AG09319 (cell line): ENCODE measurements around the gene LRRK1.

Source experiments
- DNase-seq: peaks from one replicate; pipeline ENCODE4 v3.0.0-alpha.2; 2010; ENCODE audit warnings: low read depth; ENCODE audit errors: extremely low read depth
- TF ChIP-seq, protein P1 (sequence below): IDR thresholded peaks from 2 replicates; pipeline ENCODE4 v1.5.1; 2011; ENCODE audit warnings: low read depth, mild to moderate bottlenecking, inconsistent platforms, low read length, moderate library complexity

Gene LRRK1

DNA sequence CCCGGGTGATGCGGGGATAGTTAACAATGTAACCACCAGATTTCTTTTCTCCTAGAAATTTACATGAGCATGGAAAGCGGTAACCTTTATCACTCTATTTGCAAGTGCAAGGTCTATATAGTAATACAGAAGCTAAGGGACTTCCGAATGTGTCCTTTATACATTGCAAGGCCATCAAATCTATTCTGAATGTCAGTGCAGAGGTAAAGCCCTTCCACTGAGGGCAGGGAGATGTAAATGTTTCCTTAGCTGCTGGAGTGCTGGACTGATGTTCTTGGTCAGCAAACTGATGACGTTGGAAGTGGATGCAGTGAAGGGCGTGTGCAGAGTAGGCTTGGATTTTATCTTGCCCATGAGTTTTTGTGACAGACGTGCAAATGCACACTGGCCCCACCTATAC lies 33.3 kb upstream of the LRRK1 start:
- TF ChIP-seq, protein P1, sequence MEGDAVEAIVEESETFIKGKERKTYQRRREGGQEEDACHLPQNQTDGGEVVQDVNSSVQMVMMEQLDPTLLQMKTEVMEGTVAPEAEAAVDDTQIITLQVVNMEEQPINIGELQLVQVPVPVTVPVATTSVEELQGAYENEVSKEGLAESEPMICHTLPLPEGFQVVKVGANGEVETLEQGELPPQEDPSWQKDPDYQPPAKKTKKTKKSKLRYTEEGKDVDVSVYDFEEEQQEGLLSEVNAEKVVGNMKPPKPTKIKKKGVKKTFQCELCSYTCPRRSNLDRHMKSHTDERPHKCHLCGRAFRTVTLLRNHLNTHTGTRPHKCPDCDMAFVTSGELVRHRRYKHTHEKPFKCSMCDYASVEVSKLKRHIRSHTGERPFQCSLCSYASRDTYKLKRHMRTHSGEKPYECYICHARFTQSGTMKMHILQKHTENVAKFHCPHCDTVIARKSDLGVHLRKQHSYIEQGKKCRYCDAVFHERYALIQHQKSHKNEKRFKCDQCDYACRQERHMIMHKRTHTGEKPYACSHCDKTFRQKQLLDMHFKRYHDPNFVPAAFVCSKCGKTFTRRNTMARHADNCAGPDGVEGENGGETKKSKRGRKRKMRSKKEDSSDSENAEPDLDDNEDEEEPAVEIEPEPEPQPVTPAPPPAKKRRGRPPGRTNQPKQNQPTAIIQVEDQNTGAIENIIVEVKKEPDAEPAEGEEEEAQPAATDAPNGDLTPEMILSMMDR, result no peak
- no peak for DNase-seq

DNA sequence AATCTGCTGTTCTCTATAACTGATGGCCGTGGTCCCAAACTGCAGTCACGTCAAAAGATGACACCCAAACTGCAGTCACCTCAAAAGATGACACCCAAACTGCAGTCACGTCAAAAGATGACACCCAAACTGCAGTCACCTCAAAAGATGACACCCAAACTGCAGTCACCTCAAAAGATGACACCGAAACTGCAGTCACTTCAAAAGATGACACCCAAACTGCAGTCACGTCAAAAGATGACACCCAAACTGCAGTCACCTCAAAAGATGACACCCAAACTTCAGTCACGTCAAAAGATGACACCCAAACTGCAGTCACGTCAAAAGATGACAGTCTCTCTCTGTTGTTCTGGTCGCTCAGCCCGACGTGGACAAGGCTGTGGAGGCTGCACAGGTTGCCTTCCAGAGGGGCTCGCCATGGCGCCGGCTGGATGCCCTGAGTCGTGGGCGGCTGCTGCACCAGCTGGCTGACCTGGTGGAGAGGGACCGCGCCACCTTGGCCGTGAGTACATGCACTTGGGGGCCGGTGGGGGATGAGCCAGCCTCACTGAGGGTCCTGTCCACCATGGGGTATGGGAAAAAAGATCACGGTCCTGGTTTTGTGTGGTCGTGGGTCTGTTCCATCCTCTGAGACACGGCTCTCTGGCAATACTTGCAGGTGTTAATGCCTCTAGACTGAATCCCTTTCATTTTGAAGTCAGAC lies 31.8 kb upstream of the LRRK1 start:
- TF ChIP-seq, protein P1, result no peak
- DNase-seq, result no peak

DNA sequence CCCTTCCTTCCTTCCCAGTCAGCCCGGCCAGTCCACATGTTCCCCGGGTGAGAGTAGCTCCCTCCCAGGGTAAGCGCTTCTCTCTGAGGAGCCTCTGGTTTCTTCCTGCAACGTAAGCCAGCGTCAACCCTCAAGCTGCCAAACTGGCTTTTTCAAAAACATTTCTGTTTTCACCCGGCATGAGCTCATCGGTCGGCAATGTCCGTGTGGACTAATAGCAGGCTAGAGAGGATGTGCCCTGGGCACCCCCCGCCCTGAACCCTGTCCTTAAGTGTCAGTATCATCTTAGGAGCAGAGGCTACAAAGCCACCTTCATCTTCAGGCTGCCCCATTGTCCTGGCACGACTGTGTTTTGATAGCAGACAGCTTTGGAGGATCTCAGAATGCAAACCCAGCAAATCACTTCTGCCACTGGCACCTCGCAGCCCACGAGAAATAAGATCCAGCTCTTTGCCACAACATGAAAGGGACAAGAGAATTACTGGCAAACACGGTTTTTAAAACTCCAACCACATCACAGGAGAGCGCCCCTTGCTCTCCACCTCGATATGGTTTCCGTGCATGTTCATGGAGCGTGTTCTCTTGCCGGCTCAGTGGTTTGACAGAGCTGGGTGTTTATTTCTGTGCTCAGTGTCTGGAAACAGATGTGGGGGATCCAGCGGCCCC lies 29.6 kb upstream of the LRRK1 start:
- DNase-seq, result peak; percentile 60
- TF ChIP-seq, protein P1, result no peak

DNA sequence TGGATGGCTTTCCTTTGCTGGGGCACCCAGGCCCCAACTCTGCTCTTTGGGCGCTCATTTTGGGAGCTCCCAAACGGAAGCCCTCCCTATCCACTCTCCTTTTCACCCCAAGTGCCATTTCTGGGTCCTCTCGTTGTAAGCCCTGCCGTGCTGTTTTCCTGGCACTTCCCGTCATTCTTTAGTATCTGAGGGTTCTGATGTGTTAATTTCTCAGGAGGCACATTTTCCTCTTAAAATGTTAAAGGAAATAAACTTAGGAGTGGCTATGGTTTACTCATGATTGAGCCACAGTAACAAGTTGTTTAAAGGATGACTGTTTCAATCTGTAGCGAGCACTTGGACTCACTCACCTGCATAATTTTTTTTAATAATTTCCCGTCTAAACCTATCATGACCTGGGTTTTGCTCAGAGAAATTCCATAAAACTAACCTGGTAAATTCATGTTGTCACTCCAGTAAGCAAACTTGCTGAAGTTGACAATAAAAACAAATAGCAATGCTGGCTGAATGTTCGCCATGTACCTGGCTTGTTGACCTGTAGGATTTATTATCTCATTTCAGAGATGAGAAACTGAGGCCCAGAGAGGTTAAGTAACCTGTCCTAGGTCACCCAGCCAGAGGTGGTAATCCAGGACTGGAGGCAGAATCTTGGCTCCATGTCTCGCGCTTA lies 29.0 kb upstream of the LRRK1 start:
- no peak for DNase-seq

DNA sequence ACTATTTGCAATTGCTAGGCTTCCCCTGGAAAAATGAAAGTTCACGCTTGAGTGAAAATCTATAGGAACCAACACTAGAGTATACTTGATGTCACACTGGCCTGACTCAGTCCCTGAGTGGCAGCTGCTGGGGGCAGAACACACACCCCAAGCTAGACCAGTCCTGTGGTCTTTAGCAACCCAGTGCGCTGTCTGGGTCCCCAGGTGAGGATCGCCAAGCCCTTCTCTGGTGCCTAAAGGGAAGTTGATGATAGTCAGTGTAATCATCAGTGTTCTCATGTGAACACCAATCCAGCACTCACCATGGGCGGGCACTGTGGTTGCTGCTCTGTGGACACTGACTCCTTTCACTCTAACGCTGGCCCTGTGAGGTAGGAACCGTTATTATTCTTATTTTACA lies 28.3 kb upstream of the LRRK1 start:
- DNase-seq, result no peak
- TF ChIP-seq, protein P1, result no peak

More for the DNA sequence above, 29.0 kb upstream of the LRRK1 start:
- TF ChIP-seq, protein P1, result no peak

DNA sequence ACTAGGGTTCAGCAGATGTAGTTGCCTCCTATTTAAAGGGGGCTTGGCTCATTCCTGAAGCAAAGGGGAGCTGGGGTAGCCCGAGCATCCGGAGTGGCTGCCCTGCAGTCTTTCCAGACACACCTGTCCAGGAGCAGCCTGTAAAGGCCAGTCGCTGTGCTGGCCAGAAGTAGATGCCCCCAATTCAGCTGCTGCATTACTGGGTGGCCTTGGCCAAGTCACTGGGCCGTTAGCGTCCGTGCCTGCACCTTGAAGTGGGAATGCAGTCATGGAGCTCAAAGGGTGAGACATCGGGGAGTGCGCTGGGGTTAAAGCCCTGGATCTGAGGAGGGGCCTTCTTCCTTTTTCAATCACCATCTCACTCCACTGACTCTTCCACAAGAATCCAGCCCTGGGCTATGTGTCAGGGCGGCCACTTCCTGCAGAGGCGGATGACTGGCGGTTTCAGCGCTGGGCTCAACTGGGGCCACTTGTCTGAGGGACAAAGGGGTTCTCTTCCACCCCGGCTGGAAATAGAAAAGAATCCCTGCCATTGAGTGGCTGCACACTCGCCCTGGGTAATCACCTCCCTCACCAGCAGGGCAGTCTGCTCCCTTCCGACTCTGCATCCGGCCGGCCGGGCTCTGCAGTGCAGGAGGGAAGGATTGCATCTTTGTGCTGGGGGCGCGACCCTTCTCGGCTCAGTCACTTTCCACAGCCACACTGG lies 27.7 kb upstream of the LRRK1 start:
- no peak for DNase-seq
- TF ChIP-seq, protein P1, result no peak
